Gastrocnemius medialis (tissue), 4 donors: Measurements from ENCODE around the gene GNAQ. TPM values are rescaled to one million over a fixed set of nuclear protein-coding genes. Genes with fewer than 3 reads are reported as not detected.

ENCODE experiments used
- ATAC-seq, 2 donors: fragments of 150-250 bp; one replicate each; pipeline ENCODE4 v1.9.1; 2016
- DNase-seq, 2 donors: peaks; one replicate each; pipeline ENCODE4 v3.0.0-alpha.2; 2019
- H3K27ac ChIP-seq, 4 donors: fragments of 200-600 bp; sonication (generic); 1 replicate in 1 of 4; 2 replicates in 3 of 4; pipeline ENCODE4 v1.5.1; 2016 to 2018; ENCODE audit warnings: mild to moderate bottlenecking in 2 of 4, moderate library complexity in 1 of 4
- H3K27me3 ChIP-seq, 3 donors: fragments of 200-600 bp; sonication (generic) in 2 of 3; 1 replicate in 1 of 3; 2 replicates in 2 of 3; pipeline versions ENCODE4 v1.5.1 to v1.6.0; 2016 to 2019; ENCODE audit warnings: mild to moderate bottlenecking in 1 of 3, moderate library complexity in 1 of 3
- H3K36me3 ChIP-seq, 2 donors: fragments of 200-600 bp; sonication (generic) in 1 of 2; one replicate each; pipeline ENCODE4 v1.5.1; 2017 to 2018
- H3K4me1 ChIP-seq, 2 donors: fragments of 200-600 bp; sonication (generic) in 1 of 2; one replicate each; pipeline ENCODE4 v1.5.1; 2016 to 2017; ENCODE audit warnings: mild to moderate bottlenecking in 2 of 2
- H3K4me3 ChIP-seq, 4 donors: fragments of 200-600 bp; sonication (generic) in 3 of 4; 1 replicate in 1 of 4; 2 replicates in 3 of 4; pipeline ENCODE4 v1.5.1; 2016 to 2019; ENCODE audit warnings: mild to moderate bottlenecking in 2 of 4
- H3K9me3 ChIP-seq, 3 donors: fragments of 200-600 bp; sonication (generic) in 2 of 3; 1 replicate in 1 of 3; 2 replicates in 2 of 3; pipeline ENCODE4 v1.5.1; 2016 to 2019
- POLR2A ChIP-seq, 2 donors: fragments of 450-650 bp; IDR thresholded peaks; one replicate each; pipeline ENCODE4 v1.6.1; 2017; ENCODE audit warnings: antibody characterized with exemption in 2 of 2, mild to moderate bottlenecking in 2 of 2, moderate library complexity in 2 of 2
- in situ Hi-C, 4 donors: fragments of 200-750 bp; cut with MboI; loops; one replicate each; pipeline versions ENCODE4 v1.15.0 to v1.8.0; 2017; ENCODE audit warnings: low sequenced_read_pairs in 4 of 4
- intact Hi-C: fragments of 100-400 bp; cut with DNase I; formaldehyde crosslinking; loops from one replicate; pipeline ENCODE4 v1.15.1; 2023; ENCODE audit warnings: low total_unique reads
- total RNA-seq, 4 donors: library from RNA; depleted of rRNA; stranded (reverse); fragments of >200 nt; gene quantifications; one replicate each; pipeline versions ENCODE4 v1.1.0 to v1.2.3, GENCODE V29; 2016
- TF ChIP-seq, protein P1 (sequence below), 5 experiments: fragments of 450-650 bp in 3 of 5; fragments of 200-600 bp in 2 of 5; sonication (generic) in 2 of 5; IDR thresholded peaks in 4 of 5; conservative IDR thresholded peaks in 1 of 5; 1 replicate in 4 of 5; 2 replicates in 1 of 5; pipeline ENCODE4 v1.5.1; 2016 to 2019; ENCODE audit warnings: antibody characterized with exemption in 5 of 5, mild to moderate bottlenecking in 3 of 5, moderate library complexity in 3 of 5

The GNAQ gene
- total RNA-seq, 4 donors from 2014 or later, result 11.3 to 25.9 (median 18.7) TPM

DNA sequence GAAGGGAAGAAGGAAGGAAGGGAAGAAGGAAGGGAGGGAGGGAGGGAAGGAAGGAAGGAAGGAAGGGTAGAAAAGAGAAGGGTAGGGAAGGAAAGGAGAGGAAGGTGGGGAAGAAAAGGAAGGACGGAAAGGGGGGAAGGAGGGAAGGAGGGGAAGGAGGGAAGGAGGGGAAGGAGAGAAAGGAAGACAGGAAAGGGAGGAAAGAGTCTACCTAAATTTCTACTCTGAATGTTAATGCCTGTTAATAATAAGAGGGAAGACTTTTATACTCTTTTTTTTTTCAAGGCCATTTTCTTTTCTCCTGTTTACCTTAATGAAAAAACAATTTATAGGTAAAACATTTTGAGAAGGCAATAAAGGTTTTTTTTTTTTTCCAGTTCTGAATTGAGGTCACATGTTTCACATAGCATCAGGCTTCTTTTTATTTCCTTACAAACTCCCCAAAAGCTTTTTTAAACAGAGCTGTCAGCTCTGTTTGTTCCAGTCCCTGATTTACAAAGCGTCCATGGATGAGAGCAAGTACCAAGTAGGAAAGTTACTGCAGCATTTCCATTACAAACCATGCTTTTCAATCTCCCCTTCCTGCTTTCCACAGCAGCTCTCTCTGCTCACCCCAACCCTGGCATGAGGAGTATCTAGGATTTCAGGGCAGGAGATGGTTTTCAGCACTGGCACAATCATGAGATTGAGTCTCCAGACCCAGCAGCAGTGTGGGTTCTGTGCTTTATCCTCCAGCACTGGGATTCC, 173.9 kb downstream of the GNAQ start:
- no peak overlapping the region for H3K27ac ChIP-seq
- H3K4me1 ChIP-seq, result peaks cover 0 to 3% of the 10 kb centered on the region in 2 donors
- ATAC-seq (no peak), DNase-seq (no peak)
- in situ Hi-C loops (no loop called here), intact Hi-C loops (no loop called here)
- H3K36me3 ChIP-seq, result no peaks in the 10 kb centered on the region
- H3K27me3 ChIP-seq, result no peaks in the 10 kb centered on the region
- TF ChIP-seq, protein P1, sequence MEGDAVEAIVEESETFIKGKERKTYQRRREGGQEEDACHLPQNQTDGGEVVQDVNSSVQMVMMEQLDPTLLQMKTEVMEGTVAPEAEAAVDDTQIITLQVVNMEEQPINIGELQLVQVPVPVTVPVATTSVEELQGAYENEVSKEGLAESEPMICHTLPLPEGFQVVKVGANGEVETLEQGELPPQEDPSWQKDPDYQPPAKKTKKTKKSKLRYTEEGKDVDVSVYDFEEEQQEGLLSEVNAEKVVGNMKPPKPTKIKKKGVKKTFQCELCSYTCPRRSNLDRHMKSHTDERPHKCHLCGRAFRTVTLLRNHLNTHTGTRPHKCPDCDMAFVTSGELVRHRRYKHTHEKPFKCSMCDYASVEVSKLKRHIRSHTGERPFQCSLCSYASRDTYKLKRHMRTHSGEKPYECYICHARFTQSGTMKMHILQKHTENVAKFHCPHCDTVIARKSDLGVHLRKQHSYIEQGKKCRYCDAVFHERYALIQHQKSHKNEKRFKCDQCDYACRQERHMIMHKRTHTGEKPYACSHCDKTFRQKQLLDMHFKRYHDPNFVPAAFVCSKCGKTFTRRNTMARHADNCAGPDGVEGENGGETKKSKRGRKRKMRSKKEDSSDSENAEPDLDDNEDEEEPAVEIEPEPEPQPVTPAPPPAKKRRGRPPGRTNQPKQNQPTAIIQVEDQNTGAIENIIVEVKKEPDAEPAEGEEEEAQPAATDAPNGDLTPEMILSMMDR (IDR thresholded peaks at IDR 0.05 in 4 of 5, conservative IDR thresholded peaks at IDR 0.05 in 1 of 5), result no peak
- no peak for TF ChIP-seq POLR2A (IDR thresholded peaks at IDR 0.05)
- H3K9me3 ChIP-seq, result no peaks in the 10 kb centered on the region
- no peak overlapping the region for H3K4me3 ChIP-seq

DNA sequence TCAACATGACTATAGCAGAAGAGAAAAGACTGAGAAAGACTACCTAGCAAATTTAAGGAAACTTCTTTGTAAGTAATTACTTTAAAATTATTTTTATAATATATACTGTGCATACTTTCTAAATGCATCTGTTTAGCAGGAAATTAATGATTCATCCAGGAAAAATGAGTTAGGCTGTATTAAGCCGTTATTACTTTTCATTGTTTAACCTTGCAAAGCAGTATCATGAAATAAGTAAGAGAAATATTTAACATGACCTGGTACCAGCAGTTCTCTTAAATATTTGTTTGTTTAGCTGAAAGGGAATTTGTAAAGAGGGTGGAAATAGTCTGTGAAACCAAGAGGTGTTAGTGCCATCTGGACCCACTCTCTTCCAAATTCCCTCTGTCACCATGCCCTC, 175.0 kb downstream of the GNAQ start:
- intact Hi-C loops, result no loop called here

DNA sequence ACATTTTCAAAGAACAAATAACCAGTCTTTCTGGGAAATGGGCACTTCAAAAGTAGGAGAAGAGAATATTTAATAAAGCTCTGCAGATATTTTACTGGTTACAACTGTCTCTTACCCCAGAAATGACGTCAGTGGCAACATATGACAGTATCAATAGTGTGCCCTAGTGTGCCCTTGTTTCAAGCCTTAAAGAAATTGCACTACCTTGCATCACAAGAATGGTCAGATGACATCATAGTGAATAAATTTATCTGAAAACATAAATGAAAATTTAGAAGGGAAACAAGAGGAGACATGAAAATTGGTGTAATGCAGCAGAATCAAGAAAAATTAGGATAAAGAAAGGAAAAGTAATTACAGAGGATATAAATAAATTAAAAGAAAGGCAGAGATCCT, 176.7 kb downstream of the GNAQ start:
- DNase-seq, result no peak
- in situ Hi-C loops, result no loop called here
- no peaks in the 10 kb centered on the region for H3K36me3 ChIP-seq
- no peaks in the 10 kb centered on the region for H3K9me3 ChIP-seq
- TF ChIP-seq POLR2A (IDR thresholded peaks at IDR 0.05), result no peak
- TF ChIP-seq, protein P1 (IDR thresholded peaks at IDR 0.05 in 4 of 5, conservative IDR thresholded peaks at IDR 0.05 in 1 of 5), result no peak
- ATAC-seq, result no peak
- intact Hi-C loops, result no loop called here
- no peak overlapping the region for H3K4me3 ChIP-seq
- no peak overlapping the region for H3K27ac ChIP-seq
- peaks cover 0 to 4% of the 10 kb centered on the region in 2 donors for H3K4me1 ChIP-seq
- H3K27me3 ChIP-seq, result no peaks in the 10 kb centered on the region

More for the DNA sequence above, 175.0 kb downstream of the GNAQ start:
- no peak overlapping the region for H3K4me3 ChIP-seq
- no peak overlapping the region for H3K27ac ChIP-seq
- no peak for ATAC-seq
- DNase-seq, result no peak
- in situ Hi-C loops, result no loop called here
- H3K36me3 ChIP-seq, result no peaks in the 10 kb centered on the region
- H3K27me3 ChIP-seq, result no peaks in the 10 kb centered on the region
- H3K9me3 ChIP-seq, result no peaks in the 10 kb centered on the region
- H3K4me1 ChIP-seq, result peaks cover 0 to 4% of the 10 kb centered on the region in 2 donors
- TF ChIP-seq, protein P1 (IDR thresholded peaks at IDR 0.05 in 4 of 5, conservative IDR thresholded peaks at IDR 0.05 in 1 of 5), result no peak
- TF ChIP-seq POLR2A (IDR thresholded peaks at IDR 0.05), result no peak

DNA sequence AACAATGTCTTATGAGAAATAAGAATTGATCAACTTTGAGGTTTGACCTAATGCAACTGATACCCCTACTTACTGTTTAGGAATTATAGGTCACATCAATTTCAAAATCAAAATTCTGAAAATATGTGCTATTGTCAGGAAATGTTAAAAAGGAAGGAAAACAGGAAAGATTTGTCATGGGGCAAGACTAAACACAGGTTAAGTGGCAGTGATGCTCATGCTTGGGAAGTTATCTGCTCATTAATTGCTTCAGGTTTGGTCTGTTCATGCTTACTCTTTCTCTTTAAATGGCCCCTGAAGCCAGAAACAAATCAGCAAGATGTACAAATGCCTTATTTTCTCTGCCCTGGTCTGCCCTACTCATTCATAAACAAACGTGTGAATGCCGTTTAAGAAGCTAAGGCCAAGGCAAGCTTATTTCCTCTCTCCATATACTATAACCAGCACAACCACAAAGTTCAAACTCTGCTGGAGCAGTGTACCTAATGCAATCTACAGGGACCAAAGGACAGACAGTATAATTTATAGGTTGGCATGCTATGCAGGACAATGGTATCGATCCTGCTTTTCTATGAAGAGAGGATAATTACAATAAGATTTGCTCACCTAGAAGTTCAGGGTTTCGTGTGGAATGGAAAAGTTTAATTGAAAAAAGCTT, 177.2 kb downstream of the GNAQ start:
- H3K27me3 ChIP-seq, result no peaks in the 10 kb centered on the region
- H3K36me3 ChIP-seq, result no peaks in the 10 kb centered on the region
- in situ Hi-C loops (no loop called here), intact Hi-C loops (no loop called here)
- no peak for ATAC-seq
- H3K4me1 ChIP-seq, result peaks cover 3 to 4% of the 10 kb centered on the region in 2 donors
- H3K4me3 ChIP-seq, result no peak overlapping the region
- DNase-seq, result no peak
- no peak overlapping the region for H3K27ac ChIP-seq
- TF ChIP-seq, protein P1 (IDR thresholded peaks at IDR 0.05 in 4 of 5, conservative IDR thresholded peaks at IDR 0.05 in 1 of 5), result no peak
- no peak for TF ChIP-seq POLR2A (IDR thresholded peaks at IDR 0.05)
- H3K9me3 ChIP-seq, result no peaks in the 10 kb centered on the region
